Esophagus squamous epithelium (tissue), 5 donors: ENCODE results near the gene EFCAB6. TPM values are rescaled to one million over a fixed set of nuclear protein-coding genes. Genes with fewer than 3 reads are reported as not detected.

Source experiments
- DNase-seq: peaks from one replicate; lab custom pipeline; 2025; lab: John Stamatoyannopoulos, UW
- H3K27ac ChIP-seq, 4 donors: fragments of 200-600 bp; sonication (generic); one replicate each; pipeline ENCODE4 v1.5.1; 2016 to 2019; ENCODE audit warnings: mild to moderate bottlenecking in 1 of 4
- H3K27me3 ChIP-seq, 4 donors: fragments of 200-600 bp; sonication (generic); 1 replicate in 3 of 4; 2 replicates in 1 of 4; pipeline versions ENCODE4 v1.5.1 to v1.6.0; 2017 to 2021; ENCODE audit warnings: antibody characterized with exemption in 1 of 4
- H3K36me3 ChIP-seq, 3 donors: fragments of 200-600 bp; sonication (generic); one replicate each; pipeline ENCODE4 v1.5.1; 2016 to 2019
- H3K4me1 ChIP-seq, 3 donors: fragments of 200-600 bp; sonication (generic); one replicate each; pipeline ENCODE4 v1.5.1; 2017 to 2019
- H3K4me3 ChIP-seq, 4 donors: fragments of 200-600 bp; sonication (generic); 1 replicate in 3 of 4; 2 replicates in 1 of 4; pipeline ENCODE4 v1.5.1; 2016 to 2019; ENCODE audit warnings: mild to moderate bottlenecking in 2 of 4, moderate library complexity in 1 of 4
- H3K9me3 ChIP-seq, 3 donors: fragments of 200-600 bp; sonication (generic); one replicate each; pipeline ENCODE4 v1.5.1; 2016 to 2019
- POLR2A ChIP-seq, 4 donors: fragments of 450-650 bp; IDR thresholded peaks; one replicate each; pipeline ENCODE4 v1.6.1; 2017; ENCODE audit warnings: antibody characterized with exemption in 4 of 4, mild to moderate bottlenecking in 4 of 4, moderate library complexity in 3 of 4
- WGBS, 2 donors: methylation state at CpG; one replicate each; pipeline ENCODE4 v1.1.5; 2018; 5-methylcytosine and 5-hydroxymethylcytosine counted together
- intact Hi-C: fragments of 100-400 bp; cut with DNase I; formaldehyde crosslinking; loops from one replicate; pipeline ENCODE4 v1.15.0; 2022
- total RNA-seq, 4 donors: library from RNA; depleted of rRNA; stranded (reverse); fragments of >200 nt; gene quantifications; one replicate each; pipeline ENCODE4 v1.1.0, GENCODE V29; 2016
- TF ChIP-seq, protein P1 (sequence below), 6 experiments: fragments of 450-650 bp in 4 of 6; fragments of 200-600 bp in 2 of 6; sonication (generic) in 2 of 6; IDR thresholded peaks; one replicate each; pipeline ENCODE4 v1.5.1; 2016 to 2019; ENCODE audit warnings: antibody characterized with exemption in 6 of 6, mild to moderate bottlenecking in 4 of 6, moderate library complexity in 4 of 6
- donor health status: DM: yes; HTN: yes; CAD: no.

Gene EFCAB6
- total RNA-seq, 4 donors from 2014 or later: 0.22 to 1.5 (median 0.90) TPM

DNA sequence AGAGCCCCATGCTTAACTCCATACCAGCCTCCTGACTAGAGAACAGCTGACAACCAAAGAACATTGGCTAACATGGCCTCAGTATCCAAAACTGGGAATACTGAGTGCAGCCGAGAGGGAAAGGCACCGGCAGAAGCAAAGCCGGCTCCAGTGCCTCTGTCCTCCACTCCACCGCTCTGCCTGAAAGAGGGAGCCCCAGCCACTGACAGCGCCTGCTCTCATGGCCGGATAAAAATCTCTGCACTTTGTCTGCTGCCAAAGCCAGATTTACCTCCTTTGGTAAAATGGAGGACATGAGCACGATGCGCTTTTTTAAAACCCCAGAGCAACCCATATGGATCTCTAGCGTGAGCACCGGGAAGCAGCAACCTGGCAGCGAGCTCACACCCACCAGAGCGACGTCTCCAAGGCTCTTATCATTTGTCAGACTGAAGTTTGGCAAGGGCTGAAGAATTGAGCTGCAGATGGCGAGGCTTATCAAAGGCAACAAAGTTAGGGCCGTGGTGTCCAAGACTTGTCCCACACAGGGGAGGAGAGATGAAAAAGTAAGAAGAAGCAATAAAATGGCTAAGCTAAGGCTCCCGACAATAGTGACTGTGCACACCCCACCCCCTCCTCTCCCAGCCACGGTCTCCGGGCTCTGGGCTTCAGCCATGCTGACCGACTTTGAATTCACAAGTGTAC, 71.4 kb downstream of the EFCAB6 start:
- no peaks in the 10 kb centered on the region for H3K9me3 ChIP-seq
- no peak for DNase-seq
- TF ChIP-seq, protein P1, sequence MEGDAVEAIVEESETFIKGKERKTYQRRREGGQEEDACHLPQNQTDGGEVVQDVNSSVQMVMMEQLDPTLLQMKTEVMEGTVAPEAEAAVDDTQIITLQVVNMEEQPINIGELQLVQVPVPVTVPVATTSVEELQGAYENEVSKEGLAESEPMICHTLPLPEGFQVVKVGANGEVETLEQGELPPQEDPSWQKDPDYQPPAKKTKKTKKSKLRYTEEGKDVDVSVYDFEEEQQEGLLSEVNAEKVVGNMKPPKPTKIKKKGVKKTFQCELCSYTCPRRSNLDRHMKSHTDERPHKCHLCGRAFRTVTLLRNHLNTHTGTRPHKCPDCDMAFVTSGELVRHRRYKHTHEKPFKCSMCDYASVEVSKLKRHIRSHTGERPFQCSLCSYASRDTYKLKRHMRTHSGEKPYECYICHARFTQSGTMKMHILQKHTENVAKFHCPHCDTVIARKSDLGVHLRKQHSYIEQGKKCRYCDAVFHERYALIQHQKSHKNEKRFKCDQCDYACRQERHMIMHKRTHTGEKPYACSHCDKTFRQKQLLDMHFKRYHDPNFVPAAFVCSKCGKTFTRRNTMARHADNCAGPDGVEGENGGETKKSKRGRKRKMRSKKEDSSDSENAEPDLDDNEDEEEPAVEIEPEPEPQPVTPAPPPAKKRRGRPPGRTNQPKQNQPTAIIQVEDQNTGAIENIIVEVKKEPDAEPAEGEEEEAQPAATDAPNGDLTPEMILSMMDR (IDR thresholded peaks at IDR 0.05): no peak
- TF ChIP-seq POLR2A (IDR thresholded peaks at IDR 0.05): no peak
- no peaks in the 10 kb centered on the region for H3K36me3 ChIP-seq
- intact Hi-C loops: no loop called here
- 63 to 67% methylated on average over 13 to 15 of the region's 19 CpGs for WGBS, 2 donors
- peaks cover 0 to 12% (median 0%) of the 10 kb centered on the region in 4 donors for H3K27me3 ChIP-seq
- H3K4me3 ChIP-seq: no peak overlapping the region
- H3K27ac ChIP-seq: no peak overlapping the region
- H3K4me1 ChIP-seq: peaks cover 0 to 11% (median 0%) of the 10 kb centered on the region in 3 donors

DNA sequence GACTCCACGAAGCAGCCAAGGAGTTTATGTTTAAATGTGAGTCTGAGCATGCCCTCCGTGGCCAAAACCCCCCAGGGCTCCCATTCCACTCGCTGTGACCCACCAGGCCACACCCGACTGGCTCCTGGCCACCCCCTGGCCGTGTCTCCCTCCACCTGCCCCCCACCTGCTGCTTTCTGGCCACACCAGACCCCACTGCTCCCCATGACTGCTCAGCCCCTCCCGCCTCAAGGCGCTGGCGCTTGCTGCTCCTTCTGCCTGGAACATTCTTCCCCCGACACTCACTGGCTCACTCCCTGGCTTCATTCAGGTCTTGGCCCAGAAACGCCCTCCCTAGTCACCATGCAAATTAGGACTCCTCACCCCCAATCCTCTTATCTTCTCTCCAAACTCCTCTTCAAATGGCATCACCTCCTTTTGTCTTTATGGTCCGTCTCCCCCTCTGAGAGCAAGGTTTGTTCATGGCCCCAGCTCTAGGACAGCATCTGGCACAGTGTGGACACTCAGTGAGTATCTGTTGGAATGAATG, 72.2 kb downstream of the EFCAB6 start:
- WGBS, 2 donors: 60 to 61% methylated on average over 11 of the region's 11 CpGs
- Histone ChIP-seq H3K36me3 (no peaks in the 10 kb centered on the region), H3K9me3 (no peaks in the 10 kb centered on the region), H3K4me3 (no peak overlapping the region), H3K27me3 (peaks cover 0 to 12% (median 0%) of the 10 kb centered on the region in 4 donors), H3K4me1 (peaks cover 0 to 5% (median 0%) of the 10 kb centered on the region in 3 donors), H3K27ac (no peak overlapping the region)
- TF ChIP-seq, protein P1 (IDR thresholded peaks at IDR 0.05): no peak
- no peak for TF ChIP-seq POLR2A (IDR thresholded peaks at IDR 0.05)
- intact Hi-C loops: no loop called here
- DNase-seq: no peak

DNA sequence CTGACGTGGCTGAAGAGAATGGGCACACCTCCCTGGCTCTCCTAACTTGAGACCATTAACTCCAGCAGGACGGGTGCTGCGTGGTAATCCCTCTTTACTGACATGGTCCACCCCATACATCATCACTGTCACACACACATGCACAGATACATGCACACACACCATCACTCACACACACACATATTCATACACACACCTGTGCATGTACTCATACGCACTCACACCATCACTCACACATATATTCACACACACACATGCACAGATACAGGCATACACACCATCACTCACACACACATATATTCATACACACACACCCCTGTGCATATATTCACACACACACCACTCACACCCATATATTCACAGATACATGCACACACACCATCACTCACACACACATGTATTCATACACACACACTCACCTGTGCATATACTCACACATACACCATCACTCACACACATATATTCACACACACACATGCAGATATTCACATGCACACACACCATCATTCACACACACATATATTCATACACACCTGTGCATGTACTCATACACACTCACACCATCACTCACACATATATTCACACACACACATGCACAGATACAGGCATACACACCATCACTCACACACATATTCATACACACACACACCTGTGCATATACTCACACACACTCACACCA, 74.8 kb downstream of the EFCAB6 start:
- no peaks in the 10 kb centered on the region for H3K4me1 ChIP-seq

DNA sequence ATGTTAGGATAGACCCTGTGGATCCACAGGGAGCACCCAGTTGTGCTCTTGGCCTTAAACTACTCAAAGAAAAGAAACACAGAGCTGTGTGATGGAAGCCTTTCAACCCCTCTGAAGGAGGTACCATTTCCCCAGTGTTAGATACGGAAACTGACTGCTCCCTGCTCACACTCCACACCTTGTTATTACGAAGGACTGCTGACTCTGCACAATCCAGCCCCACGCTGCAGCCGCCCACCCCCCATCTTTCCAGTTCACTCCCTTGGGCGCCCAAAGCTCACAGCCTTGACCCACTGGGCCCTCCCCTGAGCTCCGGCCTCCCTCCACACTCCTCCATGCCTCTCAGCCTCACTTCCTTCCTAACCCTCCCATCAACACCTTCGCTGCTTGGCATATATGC, 75.5 kb downstream of the EFCAB6 start:
- no peaks in the 10 kb centered on the region for H3K36me3 ChIP-seq
- 89 to 94% methylated on average over 7 of the region's 7 CpGs for WGBS, 2 donors
- no peaks in the 10 kb centered on the region for H3K9me3 ChIP-seq
- intact Hi-C loops: no loop called here
- H3K4me3 ChIP-seq: no peak overlapping the region
- H3K27ac ChIP-seq: no peak overlapping the region
- no peaks in the 10 kb centered on the region for H3K4me1 ChIP-seq
- DNase-seq: no peak
- H3K27me3 ChIP-seq: peaks cover 0 to 6% (median 0%) of the 10 kb centered on the region in 4 donors
- TF ChIP-seq, protein P1 (IDR thresholded peaks at IDR 0.05): no peak
- TF ChIP-seq POLR2A (IDR thresholded peaks at IDR 0.05): no peak

More for the DNA sequence above, 74.8 kb downstream of the EFCAB6 start:
- Histone ChIP-seq H3K27ac (no peak overlapping the region), H3K36me3 (no peaks in the 10 kb centered on the region), H3K4me3 (no peak overlapping the region), H3K9me3 (no peaks in the 10 kb centered on the region), H3K27me3 (peaks cover 0 to 7% (median 0%) of the 10 kb centered on the region in 4 donors)
- no peak for TF ChIP-seq POLR2A (IDR thresholded peaks at IDR 0.05)
- TF ChIP-seq, protein P1 (IDR thresholded peaks at IDR 0.05): no peak
- no peak for DNase-seq
- intact Hi-C loops: no loop called here
- 87 to 90% methylated on average over 3 to 4 of the region's 4 CpGs for WGBS, 2 donors
